Measurements from ENCODE around the gene SLC8B1. TPM values are rescaled to one million over a fixed set of nuclear protein-coding genes. Genes with fewer than 3 reads are reported as not detected.

Gene SLC8B1
- total and polyA plus RNA-seq, 9 of the 15 experiments (the other 6 are each of a cell fraction or from before 2014, with no cell fraction given) = 0.86 to 34.1 (median 18.5) TPM

GRCh38 chr12:113365639-113366395, 30.9 kb upstream of the SLC8B1 start:
- H3K9ac ChIP-seq (ENCODE audit: insufficient read depth in 1 of 2, low read depth in 2 of 2, low read length in 2 of 2) = no peak overlapping the region; a peak in 1 of 4 replicates
- intact Hi-C loops (cut with micrococcal nuclease) (no loop called here), in situ Hi-C loops (cut with MboI) (no loop called here)
- H3K36me3 ChIP-seq (ENCODE audit: control insufficient read depth, insufficient read depth, low read length) = peaks cover 35% of the 10 kb centered on the region; the same call in 2 of the 3 replicates
- no peaks in the 10 kb centered on the region for H4K20me1 ChIP-seq (replicated peaks; ENCODE audit: control insufficient read depth, insufficient read depth, low read length)
- no peaks in the 10 kb centered on the region for H3K27me3 ChIP-seq (ENCODE audit: control insufficient read depth in 2 of 2, insufficient read depth in 2 of 2, low read length in 2 of 2)
- H3K27ac ChIP-seq (ENCODE audit: extremely low read depth, low read depth, low read length) = no peak overlapping the region
- POLR2A ChIA-PET = interaction anchor here (0.6 to 1.0 kb wide), 3 partner anchors 27 to 42 kb away, joined by 3 read pairs; no protein-coding TSS in a partner anchor
- BruUV-seq (replicated peaks) = no TSS peak
- H3K9me3 ChIP-seq (replicated peaks; ENCODE audit: control insufficient read depth, insufficient read depth, low read depth, low read length) = no peaks in the 10 kb centered on the region
- FAIRE-seq (no peak), ATAC-seq (no peak), DNase-seq (ENCODE audit: extremely low read depth in 1 of 4, low spot score in 3 of 4) (no peak)
- H2AFZ ChIP-seq (ENCODE audit: low read depth, low read length) = no peak overlapping the region
- H3K4me3 ChIP-seq = no peak overlapping the region
- 0 out of 3 replicates have a peak, but pooled peaks cover 2% of the 10 kb centered on the region for H3K79me2 ChIP-seq (ENCODE audit: control insufficient read depth, insufficient read depth, low read length)
- 72% methylated on average over 7 of the region's 7 CpGs for WGBS (ENCODE audit: insufficient coverage, low coverage, missing lambda C conversion rate)
- peaks cover 0 to 5% of the 10 kb centered on the region in 2 experiments; a peak in 2 of 5 replicates for H3K4me1 ChIP-seq (replicated peaks in 1 of 2; ENCODE audit: control insufficient read depth in 2 of 2, insufficient read depth in 2 of 2, low read length in 2 of 2)
- CTCF ChIA-PET (ENCODE audit: low intra/inter-chr PET ratio) = no interaction called here
- H3K9me1 ChIP-seq (ENCODE audit: control insufficient read depth, insufficient read depth, low read length) = no peaks in the 10 kb centered on the region
- no peak overlapping the region for H3K4me2 ChIP-seq (ENCODE audit: insufficient read depth, low read length)
- TF ChIP-seq SP1 (CRISPR knock-in tag; IDR thresholded peaks at IDR 0.05) = no peak
- TF ChIP-seq GABPA (tag; conservative IDR thresholded peaks at IDR 0.05; ENCODE audit: low read depth) = no peak
- no peak for TF ChIP-seq MBD2 (IDR thresholded peaks at IDR 0.05; ENCODE audit: borderline replicate concordance, low read depth)

DNA sequence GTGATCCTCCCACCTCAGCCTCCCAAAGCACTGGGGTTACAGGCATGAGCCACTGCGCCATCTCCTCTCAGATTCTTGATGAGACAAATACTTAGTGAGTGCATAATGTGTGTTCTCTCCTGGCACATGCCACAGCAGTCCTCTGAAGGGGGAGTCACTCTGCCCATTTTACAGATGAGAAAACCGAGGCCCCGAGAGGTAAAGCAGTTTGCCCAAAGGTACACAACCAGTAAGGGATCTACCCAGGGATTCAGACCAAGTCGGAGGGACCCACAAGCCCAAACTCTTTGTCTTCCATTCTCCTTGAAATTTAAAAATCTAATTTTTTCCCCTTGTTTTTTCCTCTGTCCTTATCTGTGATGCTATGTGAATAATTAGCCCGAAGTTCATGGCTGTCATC, 29.8 kb upstream of the SLC8B1 start:
- peaks cover 7% of the 10 kb centered on the region for H4K20me1 ChIP-seq (replicated peaks; ENCODE audit: control insufficient read depth, insufficient read depth, low read length)
- no peak overlapping the region for H3K4me3 ChIP-seq
- BruUV-seq (replicated peaks) = no TSS peak
- ChIA-PET POLR2A (interaction anchor here (0.7 kb wide), 1 partner anchor 28 kb away, joined by 3 read pairs; no protein-coding TSS in a partner anchor), CTCF (ENCODE audit: low intra/inter-chr PET ratio) (interaction anchor here (0.6 kb wide), 1 partner anchor 501 kb away, joined by 3 read pairs; no protein-coding TSS in a partner anchor)
- no peaks in the 10 kb centered on the region for H3K9me1 ChIP-seq (ENCODE audit: control insufficient read depth, insufficient read depth, low read length)
- DNase-seq (ENCODE audit: extremely low read depth in 1 of 4, low spot score in 3 of 4) (no peak), FAIRE-seq (no peak), ATAC-seq (no peak)
- no peak overlapping the region for H2AFZ ChIP-seq (ENCODE audit: low read depth, low read length)
- peaks cover 42% of the 10 kb centered on the region; the same call in 2 of the 3 replicates for H3K36me3 ChIP-seq (ENCODE audit: control insufficient read depth, insufficient read depth, low read length)
- intact Hi-C loops (cut with micrococcal nuclease) = no loop called here
- no peak overlapping the region for H3K9ac ChIP-seq (ENCODE audit: insufficient read depth in 1 of 2, low read depth in 2 of 2, low read length in 2 of 2)
- in situ Hi-C loops (cut with MboI) = no loop called here
- WGBS (ENCODE audit: insufficient coverage, low coverage, missing lambda C conversion rate) = 72% methylated on average over 5 of the region's 5 CpGs
- H3K27ac ChIP-seq (ENCODE audit: extremely low read depth, low read depth, low read length) = no peak overlapping the region
- H3K4me2 ChIP-seq (ENCODE audit: insufficient read depth, low read length) = no peak overlapping the region
- H3K4me1 ChIP-seq (replicated peaks in 1 of 2; ENCODE audit: control insufficient read depth in 2 of 2, insufficient read depth in 2 of 2, low read length in 2 of 2) = peaks cover 6 to 11% of the 10 kb centered on the region in 2 experiments; a peak in 4 of 5 replicates
- H3K27me3 ChIP-seq (ENCODE audit: control insufficient read depth in 2 of 2, insufficient read depth in 2 of 2, low read length in 2 of 2) = no peaks in the 10 kb centered on the region
- H3K9me3 ChIP-seq (replicated peaks; ENCODE audit: control insufficient read depth, insufficient read depth, low read depth, low read length) = no peaks in the 10 kb centered on the region
- H3K79me2 ChIP-seq (ENCODE audit: control insufficient read depth, insufficient read depth, low read length) = peaks cover 10% of the 10 kb centered on the region
- TF ChIP-seq DDX20 (tag; IDR thresholded peaks at IDR 0.05; ENCODE audit: low read depth) = no peak
- TF ChIP-seq ADNP (tag; IDR thresholded peaks at IDR 0.05) = peak; percentile 89
- no peak for TF ChIP-seq CREBBP (IDR thresholded peaks at IDR 0.05; ENCODE audit: low read depth, low read length)
- peak; percentile 60; the same call in 1 of the 2 replicates for TF ChIP-seq HDAC2 (IDR thresholded peaks at IDR 0.05)
- TF ChIP-seq, protein P1, sequence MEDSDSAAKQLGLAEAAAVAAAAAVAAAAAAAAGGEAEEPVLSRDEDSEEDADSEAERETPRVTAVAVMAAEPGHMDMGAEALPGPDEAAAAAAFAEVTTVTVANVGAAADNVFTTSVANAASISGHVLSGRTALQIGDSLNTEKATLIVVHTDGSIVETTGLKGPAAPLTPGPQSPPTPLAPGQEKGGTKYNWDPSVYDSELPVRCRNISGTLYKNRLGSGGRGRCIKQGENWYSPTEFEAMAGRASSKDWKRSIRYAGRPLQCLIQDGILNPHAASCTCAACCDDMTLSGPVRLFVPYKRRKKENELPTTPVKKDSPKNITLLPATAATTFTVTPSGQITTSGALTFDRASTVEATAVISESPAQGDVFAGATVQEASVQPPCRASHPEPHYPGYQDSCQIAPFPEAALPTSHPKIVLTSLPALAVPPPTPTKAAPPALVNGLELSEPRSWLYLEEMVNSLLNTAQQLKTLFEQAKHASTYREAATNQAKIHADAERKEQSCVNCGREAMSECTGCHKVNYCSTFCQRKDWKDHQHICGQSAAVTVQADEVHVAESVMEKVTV (CRISPR knock-in tag; IDR thresholded peaks at IDR 0.05) = no peak
- no peak for TF ChIP-seq FOXK2 (conservative IDR thresholded peaks at IDR 0.05 in 1 of 2, IDR thresholded peaks at IDR 0.05 in 1 of 2; ENCODE audit: low read depth in 2 of 2)
- TF ChIP-seq TCF7 (IDR thresholded peaks at IDR 0.05; ENCODE audit: borderline replicate concordance) = no peak
- TF ChIP-seq, protein P2, sequence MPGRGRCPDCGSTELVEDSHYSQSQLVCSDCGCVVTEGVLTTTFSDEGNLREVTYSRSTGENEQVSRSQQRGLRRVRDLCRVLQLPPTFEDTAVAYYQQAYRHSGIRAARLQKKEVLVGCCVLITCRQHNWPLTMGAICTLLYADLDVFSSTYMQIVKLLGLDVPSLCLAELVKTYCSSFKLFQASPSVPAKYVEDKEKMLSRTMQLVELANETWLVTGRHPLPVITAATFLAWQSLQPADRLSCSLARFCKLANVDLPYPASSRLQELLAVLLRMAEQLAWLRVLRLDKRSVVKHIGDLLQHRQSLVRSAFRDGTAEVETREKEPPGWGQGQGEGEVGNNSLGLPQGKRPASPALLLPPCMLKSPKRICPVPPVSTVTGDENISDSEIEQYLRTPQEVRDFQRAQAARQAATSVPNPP (IDR thresholded peaks at IDR 0.05; ENCODE audit: borderline replicate concordance, insufficient read depth, insufficient read length) = no peak
- TF ChIP-seq ESRRB (CRISPR knock-in tag; IDR thresholded peaks at IDR 0.05; ENCODE audit: borderline replicate concordance) = no peak

Measured in K562 (cell line).